CD4-positive, alpha-beta T cell treated with Interleukin-2 at 100 ng/mL for 4 hours (primary cell): ENCODE results near the gene NID1.
"Not testable (repeated sequence)": the region's sequence is repeated elsewhere in the genome, so short reads cannot be mapped to it uniquely, and the experiment has no call there.

Source experiments
- DNase-seq: peaks from one replicate; pipeline ENCODE4 v3.0.0-alpha.2; 2020; ENCODE audit warnings: low spot score

NID1 gene

GRCh38 chr1:236092899-236093298, 28.0 kb upstream of the NID1 start:
- DNase-seq: no peak

- DNase-seq: no peak
Observed at GRCh38 chr1:236091933-236092318, 27.0 kb upstream of the NID1 start.

GRCh38 chr1:236090741-236091147, 25.9 kb upstream of the NID1 start:
- DNase-seq: no peak

DNA sequence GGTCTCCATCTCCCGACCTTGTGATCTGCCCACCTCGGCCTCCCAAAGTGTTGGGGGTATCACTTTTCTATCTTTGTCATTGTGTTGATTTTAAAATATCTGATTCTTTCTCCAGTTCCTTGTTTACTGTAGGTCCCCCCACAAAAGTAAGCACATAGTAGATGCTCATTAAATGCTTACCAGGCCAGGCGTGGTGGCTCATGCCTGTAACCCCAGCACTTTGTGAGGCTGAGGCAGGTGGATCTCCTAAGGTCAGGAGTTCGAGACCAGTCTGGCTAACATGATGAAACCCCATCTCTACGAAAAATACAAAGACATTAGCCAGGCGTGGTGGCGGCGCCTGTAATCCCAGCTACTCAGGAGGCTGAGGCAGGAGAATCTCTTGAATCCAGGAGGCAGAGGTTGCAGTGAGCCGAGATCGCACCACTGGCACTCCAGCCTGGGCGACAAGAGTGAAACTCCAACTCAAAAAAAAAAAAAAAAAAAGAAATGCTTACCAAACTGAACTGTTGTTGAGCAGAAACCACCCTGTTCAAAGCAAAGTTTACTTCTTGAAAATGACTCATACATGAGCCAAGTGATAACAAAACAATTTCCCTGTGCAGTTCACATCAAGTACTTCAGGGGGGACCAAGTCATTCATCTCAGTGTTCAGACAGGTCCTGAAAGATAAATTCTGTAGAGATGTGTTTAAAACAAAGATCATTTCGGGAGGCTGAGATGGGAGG, 24.3 kb upstream of the NID1 start:
- DNase-seq: no peak

- no peak for DNase-seq
Observed at GRCh38 chr1:236086537-236086936, 21.6 kb upstream of the NID1 start.

DNA sequence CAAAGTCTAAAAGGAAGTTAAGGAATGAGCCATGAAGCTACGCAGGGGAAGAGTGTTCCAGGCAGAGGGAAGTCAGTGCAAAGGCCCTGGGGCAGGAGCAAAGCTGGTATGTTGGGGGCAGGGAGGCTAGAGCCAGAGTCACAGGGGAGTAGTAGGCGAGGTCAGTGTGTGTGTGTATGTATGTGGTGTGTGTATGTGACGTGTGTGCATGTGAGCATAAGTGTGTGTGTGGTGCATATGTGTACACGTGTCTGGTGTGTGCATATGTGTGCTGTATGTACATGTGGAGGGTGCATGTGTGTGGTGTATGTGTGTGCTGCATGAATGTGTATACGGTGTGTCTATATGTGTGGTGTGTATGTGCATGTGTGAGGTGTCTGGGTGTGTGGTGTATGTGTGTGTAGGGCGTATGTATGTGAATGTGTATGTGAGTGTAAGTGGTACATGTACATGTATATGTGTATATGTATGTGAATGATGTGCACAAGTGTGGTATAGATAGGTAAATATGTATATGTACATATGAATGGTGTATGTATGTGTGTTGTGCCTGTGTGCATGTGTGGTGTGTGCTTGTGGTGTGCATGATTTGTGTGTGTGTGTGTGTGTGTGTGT, 20.8 kb upstream of the NID1 start:
- no peak for DNase-seq

DNA sequence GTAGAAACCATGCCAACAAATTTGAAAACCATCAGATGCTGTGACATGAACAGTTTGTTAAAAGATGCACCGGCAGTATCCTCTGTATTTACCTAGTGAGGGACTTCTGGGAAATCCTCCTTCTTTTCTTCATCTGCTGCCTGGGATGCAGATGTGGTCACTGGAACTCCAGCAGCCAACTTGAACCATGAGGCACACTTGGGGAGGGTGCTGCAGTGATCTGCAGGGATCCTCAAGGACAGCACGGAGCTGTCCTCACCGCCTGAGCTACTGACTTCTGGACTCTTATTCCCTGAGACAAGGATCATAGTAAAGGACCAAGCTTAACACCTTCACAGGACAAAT, 19.5 kb upstream of the NID1 start:
- DNase-seq: no peak

- DNase-seq: no peak
Observed at GRCh38 chr1:236083650-236084385, 18.9 kb upstream of the NID1 start.

DNA sequence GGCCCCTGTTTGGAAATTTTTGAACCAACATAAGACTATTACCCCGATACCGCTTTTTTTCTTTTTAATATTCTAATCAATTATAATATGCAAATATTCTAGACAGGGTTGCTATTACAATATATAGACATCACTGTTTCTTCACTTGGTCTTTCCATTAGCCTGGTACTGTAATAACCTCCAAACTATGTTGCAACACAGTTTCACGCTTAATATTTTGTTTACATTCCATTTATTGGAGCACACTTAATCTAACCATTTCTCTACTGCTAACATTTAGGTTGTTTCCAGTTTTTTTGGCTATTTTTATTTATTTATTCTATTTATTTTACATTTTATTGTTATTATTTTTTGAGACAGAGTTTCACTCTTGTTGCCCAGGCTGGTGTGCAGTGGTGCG, 17.6 kb upstream of the NID1 start:
- no peak for DNase-seq

- no peak for DNase-seq
Observed at GRCh38 chr1:236081546-236082227, 16.8 kb upstream of the NID1 start.

DNA sequence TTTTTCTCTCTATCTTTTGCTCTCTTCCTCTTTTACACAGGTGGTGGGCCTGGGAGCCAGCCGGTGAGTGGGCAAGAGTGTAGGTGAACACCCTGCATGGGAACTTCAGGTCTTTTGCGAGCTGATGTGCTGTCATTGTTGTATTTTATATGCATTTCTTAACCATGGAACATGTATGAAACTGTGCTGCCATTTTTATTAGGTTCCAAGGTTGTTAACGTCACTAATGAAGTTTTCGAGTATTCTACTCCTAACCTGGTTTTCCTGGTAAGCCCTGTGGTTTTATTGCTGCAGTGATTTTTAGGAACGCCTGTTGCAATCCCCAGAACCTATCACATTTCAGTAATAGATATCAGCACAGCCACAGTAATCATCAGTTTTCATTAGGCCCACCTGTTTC, 14.8 kb upstream of the NID1 start:
- DNase-seq: no peak

DNA sequence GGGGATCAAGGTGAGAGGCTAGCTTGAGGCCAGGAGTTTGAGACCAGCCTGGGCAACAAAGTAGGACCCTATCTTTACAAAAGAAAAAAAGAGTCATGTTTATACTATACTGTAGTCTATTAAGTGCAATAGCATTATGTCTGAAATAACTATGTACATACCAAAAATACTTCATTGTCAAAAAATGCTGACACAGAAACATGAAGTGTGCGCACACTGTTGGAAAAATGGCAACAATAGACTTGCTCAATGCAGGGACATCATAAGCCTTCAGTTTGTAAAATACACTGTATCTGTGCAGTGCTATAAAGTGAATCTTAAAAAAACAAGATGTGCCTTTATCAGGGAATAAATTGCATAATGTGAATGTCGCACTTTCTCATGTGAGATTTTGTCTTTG, 14.1 kb upstream of the NID1 start:
- no peak for DNase-seq

GRCh38 chr1:236078077-236078476, 13.2 kb upstream of the NID1 start:
- DNase-seq: not testable (repeated sequence)

DNA sequence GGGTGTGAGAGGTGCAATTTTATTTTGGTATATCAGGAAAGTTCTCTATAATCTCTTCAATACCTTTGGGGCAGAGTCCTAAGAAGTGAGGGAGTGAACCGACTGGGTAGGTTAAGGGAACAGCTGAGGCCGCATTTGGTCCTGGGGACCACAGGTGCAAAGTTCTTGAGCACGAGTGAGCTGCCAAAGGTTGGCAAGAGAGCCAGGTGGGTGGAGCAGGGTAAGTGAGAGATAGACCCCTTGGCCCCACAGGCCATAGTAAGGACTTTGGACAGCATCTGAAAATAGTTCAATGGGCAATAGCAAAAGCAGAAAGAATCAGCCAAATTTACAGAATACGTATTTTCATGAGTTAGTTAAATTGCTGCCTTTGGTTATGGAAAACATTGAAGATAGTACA, 11.0 kb upstream of the NID1 start:
- DNase-seq: no peak

DNA sequence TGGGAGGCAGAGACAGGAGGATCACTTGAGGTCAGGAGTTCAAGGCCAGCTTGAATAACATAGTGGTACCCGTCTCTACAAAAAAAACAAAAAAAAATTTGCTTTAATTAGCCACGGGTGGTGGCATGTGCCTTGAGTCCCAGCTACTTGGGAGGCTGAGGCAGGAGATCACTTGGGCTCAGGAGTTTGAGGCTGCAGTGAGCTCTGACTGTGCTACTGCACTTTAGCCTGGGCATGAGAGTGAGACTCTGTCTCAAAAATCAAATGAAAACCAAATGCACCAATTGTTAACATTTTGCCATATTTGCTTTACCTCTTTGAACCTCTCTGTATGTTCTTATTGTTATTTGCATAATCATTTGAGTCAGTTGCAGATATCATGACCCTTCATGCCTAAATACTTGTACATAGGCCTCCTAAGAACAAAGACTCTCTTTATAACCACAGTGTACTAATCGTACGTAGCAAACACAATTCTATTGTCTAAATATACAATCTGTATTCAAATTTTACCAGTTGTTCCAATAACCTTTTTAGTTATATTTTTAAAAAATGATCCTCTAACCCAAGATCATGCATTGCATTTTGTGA, 8.5 kb upstream of the NID1 start:
- DNase-seq: no peak

GRCh38 chr1:236072001-236072400, 7.1 kb upstream of the NID1 start:
- no peak for DNase-seq

DNA sequence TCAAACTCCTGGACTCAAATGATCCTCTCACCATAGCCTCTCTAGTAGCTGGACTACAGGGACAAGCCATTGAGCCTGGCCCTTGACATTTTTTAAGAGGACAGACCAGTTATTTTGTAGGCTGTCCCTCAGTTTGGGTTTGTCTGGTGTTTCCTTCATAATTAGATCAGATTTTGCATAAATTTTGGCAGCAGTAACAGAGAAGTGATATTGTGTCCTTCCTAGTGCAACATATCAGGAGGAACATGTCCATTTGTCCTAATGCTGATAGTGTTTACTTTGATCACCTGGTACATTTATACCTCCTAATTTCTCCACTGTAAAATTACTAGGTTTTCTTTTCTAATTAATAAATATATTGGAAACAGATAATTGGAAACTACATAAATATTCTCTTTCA, 5.9 kb upstream of the NID1 start:
- DNase-seq: no peak

DNA sequence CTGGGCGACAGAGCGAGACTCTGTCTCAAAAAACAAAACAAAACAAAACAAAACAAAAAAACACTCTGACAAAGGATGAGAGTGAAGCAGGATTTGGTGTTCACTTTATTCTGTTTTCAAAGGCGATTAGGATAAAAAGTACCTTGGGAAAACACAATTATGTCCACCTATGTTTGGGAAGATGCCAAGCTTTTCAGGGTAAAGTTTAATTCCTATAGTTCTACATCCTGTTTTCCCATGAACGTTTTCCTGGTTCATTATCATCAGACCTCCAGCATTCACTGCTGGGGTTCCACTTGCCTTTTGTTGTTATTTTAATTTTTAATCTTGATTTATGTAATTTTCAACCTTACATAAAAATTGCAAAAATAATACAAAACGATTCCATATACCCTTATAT, 4.9 kb upstream of the NID1 start:
- DNase-seq: no peak

- no peak for DNase-seq
Observed at GRCh38 chr1:236067854-236068454, 3.1 kb upstream of the NID1 start.

DNA sequence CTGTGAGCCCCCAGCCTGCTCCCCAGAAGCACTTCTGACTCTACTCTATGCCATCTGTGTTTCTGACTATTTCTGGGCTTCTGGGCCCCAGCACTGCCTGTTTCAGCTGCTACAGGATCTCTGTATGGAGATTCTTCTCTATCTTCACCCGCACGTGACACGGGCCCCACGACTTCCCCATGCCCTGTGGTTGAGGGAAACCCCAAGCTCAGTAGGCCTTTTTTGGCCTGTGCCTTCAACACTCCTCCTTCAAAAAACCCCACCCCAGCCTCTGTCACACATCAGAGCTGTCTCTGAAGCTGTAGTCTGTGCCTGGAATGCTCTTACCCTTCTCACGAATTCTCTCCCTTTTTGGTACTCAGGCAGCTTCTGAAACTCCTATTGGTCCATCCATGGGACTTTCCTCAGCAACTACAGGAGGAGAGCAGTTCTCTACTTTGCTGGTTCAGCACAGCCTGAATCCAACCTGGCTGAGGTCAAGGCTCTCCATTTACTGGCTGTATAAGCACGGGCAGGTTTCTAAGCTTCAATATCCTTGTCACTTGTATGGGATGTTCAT, 2.0 kb upstream of the NID1 start:
- peak; percentile 66 for DNase-seq

DNA sequence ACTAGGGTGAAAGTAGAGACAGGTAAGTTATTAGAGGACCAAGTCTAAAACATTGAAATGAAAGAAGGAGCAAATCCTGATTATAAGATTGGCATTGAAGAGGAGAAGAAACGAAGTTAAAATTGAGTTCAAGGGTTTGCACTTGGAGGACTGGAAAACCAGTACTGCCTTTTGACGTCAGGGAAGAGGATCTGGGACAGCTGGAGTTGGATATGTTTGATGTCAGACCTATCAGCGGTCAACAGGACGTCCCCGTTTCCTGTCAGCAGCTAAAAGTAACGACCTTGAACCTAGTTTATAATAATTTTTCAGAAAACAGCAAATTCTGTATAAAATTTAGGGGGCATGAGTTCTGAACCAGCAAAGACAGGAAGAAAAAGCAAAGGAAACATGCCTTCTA, 1.2 kb upstream of the NID1 start:
- no peak for DNase-seq

- DNase-seq: no peak
Observed at GRCh38 chr1:236065509-236066005, 667 bp upstream of the NID1 start.
